ENCODE data around the gene MR1. TPM values are rescaled to one million over a fixed set of nuclear protein-coding genes. Genes with fewer than 3 reads are reported as not detected.

MR1 gene
- total RNA-seq, 3 donors from 2014 or later, result 3.3 to 14.6 (median 7.4) TPM

DNA sequence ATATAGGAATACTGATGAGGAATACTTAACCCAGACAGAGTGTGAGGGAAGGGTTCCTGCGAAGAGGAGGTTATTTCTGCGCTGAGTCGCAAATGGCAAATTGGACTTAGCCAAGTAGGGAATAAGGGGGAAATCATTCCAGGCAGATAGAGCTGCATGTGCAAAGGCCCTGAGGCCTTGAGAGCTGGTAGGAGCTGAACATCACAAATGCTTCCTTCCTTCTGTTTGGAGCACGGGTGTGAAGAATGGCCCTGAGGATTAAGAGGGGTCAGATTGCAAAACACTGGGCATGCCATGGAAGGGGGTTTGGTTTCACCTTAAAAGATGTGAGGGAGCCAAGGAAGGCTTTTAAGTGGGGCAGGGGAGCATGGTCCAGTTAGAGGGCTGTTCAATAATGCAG, 67.2 kb downstream of the MR1 start:
- Histone ChIP-seq H3K4me3 (no peak overlapping the region), H3K9me3 (no peaks in the 10 kb centered on the region), H3K36me3 (ENCODE audit: low read depth) (no peaks in the 10 kb centered on the region), H3K4me1 (ENCODE audit: low read depth) (peaks cover 13% of the 10 kb centered on the region)
- no peak for DNase-seq
- TF ChIP-seq, protein P1, sequence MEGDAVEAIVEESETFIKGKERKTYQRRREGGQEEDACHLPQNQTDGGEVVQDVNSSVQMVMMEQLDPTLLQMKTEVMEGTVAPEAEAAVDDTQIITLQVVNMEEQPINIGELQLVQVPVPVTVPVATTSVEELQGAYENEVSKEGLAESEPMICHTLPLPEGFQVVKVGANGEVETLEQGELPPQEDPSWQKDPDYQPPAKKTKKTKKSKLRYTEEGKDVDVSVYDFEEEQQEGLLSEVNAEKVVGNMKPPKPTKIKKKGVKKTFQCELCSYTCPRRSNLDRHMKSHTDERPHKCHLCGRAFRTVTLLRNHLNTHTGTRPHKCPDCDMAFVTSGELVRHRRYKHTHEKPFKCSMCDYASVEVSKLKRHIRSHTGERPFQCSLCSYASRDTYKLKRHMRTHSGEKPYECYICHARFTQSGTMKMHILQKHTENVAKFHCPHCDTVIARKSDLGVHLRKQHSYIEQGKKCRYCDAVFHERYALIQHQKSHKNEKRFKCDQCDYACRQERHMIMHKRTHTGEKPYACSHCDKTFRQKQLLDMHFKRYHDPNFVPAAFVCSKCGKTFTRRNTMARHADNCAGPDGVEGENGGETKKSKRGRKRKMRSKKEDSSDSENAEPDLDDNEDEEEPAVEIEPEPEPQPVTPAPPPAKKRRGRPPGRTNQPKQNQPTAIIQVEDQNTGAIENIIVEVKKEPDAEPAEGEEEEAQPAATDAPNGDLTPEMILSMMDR (IDR thresholded peaks at IDR 0.05), result no peak
- intact Hi-C loops (cut with DNase I, micrococcal nuclease), result no loop called here
- no peak for ATAC-seq

DNA sequence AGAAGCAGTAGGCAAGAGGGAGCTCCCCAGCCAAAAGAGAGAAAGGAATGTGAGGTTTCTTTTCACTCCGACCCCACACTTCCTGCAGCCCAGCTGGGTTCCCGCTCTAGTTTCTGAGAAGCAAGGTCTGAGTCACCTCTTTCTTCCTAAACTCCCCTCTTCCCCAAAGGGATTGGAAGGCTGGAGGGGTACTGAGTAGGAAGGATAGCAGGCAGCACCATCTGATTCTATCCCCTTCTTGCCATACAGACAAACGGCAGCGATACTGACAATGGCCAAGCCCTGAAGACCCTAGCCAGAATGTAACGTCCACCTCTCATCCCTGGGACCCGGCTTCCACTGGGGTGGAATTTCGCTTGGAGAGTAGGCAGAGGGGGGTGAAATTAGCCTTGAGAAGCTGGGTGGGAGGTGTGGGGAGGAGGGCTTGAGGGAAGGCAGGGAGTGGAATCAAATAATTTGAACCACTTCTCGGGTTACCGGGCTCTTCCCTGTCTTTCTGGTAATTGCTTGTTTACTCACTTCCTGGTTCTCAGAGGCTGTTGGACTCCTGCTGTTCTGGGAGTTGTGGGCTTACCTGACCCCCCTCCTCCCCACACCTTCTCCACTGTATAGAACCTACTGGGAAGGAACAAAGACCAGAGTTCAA, 67.9 kb downstream of the MR1 start:
- DNase-seq (no peak), ATAC-seq (no peak)
- intact Hi-C loops (cut with DNase I, micrococcal nuclease), result no loop called here
- Histone ChIP-seq H3K9me3 (no peaks in the 10 kb centered on the region), H3K4me3 (no peak overlapping the region), H3K4me1 (ENCODE audit: low read depth) (peaks cover 13% of the 10 kb centered on the region), H3K36me3 (ENCODE audit: low read depth) (no peaks in the 10 kb centered on the region)
- TF ChIP-seq, protein P1 (IDR thresholded peaks at IDR 0.05), result no peak

- no peak overlapping the region for H3K4me3 ChIP-seq
- no peaks in the 10 kb centered on the region for H3K9me3 ChIP-seq
- intact Hi-C loops (cut with DNase I, micrococcal nuclease), result no loop called here
- peaks cover 13% of the 10 kb centered on the region for H3K4me1 ChIP-seq (ENCODE audit: low read depth)
- ATAC-seq (no peak), DNase-seq (no peak)
- no peaks in the 10 kb centered on the region for H3K36me3 ChIP-seq (ENCODE audit: low read depth)
- TF ChIP-seq, protein P1 (IDR thresholded peaks at IDR 0.05), result no peak
These were observed 69.1 kb downstream of the MR1 start for GRCh38 chr1:181102841-181103240.

DNA sequence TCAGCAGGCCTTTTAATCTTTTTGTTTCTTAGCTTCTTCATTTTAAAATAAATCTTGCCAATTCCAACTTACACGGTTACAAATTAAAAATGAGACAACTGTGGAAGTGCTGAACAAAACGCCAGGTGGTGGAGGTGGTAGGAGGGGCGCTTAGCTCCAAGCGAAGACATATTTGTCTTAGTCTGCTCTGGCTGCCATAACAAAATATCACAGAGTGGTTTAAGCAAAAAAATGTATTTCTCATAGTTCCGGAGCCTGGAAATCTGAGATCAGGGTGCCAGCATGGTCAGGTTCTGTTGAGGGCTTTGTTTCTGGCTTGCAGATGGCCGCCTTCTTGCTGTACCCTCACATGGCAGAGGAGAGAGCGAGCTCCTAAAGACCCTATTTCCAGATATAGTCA, 69.6 kb downstream of the MR1 start:
- intact Hi-C loops (cut with DNase I, micrococcal nuclease), result no loop called here
- Histone ChIP-seq H3K4me3 (no peak overlapping the region), H3K36me3 (ENCODE audit: low read depth) (no peaks in the 10 kb centered on the region), H3K9me3 (no peaks in the 10 kb centered on the region), H3K4me1 (ENCODE audit: low read depth) (peaks cover 13% of the 10 kb centered on the region)
- ATAC-seq (no peak), DNase-seq (no peak)
- TF ChIP-seq, protein P1 (IDR thresholded peaks at IDR 0.05), result no peak

DNA sequence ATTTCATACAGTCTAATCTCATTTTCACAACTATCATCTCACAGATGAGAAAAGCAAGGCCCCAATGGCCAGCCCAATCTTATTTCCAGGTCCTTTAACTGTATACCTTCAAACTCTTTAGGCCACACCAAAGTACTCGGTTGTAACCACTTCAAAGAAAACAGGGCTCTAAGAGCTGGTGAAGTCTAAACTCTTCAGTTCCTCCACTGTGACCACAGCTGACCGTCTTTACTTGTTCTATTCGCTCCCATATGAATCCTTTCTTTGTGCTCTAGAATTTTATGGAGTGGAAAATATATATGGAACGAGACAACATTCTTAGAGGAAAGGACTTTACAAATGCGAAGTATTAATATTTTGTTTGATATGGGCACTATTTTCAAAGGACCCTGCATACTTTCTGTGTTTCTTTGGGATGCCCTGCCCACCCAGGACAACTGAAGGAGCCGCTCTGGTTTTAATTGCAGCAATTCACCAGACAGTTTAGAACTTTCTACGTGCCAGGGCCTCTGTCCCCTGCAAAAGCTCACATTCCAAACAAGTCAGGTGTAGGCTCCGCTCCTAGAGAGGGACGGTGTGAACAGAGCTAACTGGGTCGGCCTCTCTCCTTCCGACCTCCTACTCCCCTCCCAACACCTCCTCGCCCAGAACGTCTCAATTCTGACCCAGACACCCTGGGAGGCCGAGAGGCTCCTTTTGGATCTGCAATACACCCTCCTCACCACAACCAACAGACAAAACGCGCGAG, 70.4 kb downstream of the MR1 start:
- H3K4me1 ChIP-seq (ENCODE audit: low read depth), result peaks cover 13% of the 10 kb centered on the region
- intact Hi-C loops (cut with DNase I, micrococcal nuclease), result no loop called here
- H3K36me3 ChIP-seq (ENCODE audit: low read depth), result no peaks in the 10 kb centered on the region
- no peaks in the 10 kb centered on the region for H3K9me3 ChIP-seq
- TF ChIP-seq, protein P1 (IDR thresholded peaks at IDR 0.05), result no peak
- DNase-seq (peak in 1 of 3 donors; percentile 38), ATAC-seq (peak; percentile 30)
- no peak overlapping the region for H3K4me3 ChIP-seq

Measured in mucosa of descending colon (tissue), 3 donors.